GM18507 (cell line): ENCODE measurements around the gene FBL.

Source experiments
- DNase-seq: peaks from one replicate; pipeline ENCODE4 v3.0.0; 2011; ENCODE audit warnings: low read depth; ENCODE audit not compliant: insufficient read length; ENCODE audit errors: extremely low spot score
- FAIRE-seq: peaks from 2 replicates; lab custom pipeline; 2011; peaks lifted over from hg19 to GRCh38; lab: Jason Lieb, UNC

FBL gene

DNA sequence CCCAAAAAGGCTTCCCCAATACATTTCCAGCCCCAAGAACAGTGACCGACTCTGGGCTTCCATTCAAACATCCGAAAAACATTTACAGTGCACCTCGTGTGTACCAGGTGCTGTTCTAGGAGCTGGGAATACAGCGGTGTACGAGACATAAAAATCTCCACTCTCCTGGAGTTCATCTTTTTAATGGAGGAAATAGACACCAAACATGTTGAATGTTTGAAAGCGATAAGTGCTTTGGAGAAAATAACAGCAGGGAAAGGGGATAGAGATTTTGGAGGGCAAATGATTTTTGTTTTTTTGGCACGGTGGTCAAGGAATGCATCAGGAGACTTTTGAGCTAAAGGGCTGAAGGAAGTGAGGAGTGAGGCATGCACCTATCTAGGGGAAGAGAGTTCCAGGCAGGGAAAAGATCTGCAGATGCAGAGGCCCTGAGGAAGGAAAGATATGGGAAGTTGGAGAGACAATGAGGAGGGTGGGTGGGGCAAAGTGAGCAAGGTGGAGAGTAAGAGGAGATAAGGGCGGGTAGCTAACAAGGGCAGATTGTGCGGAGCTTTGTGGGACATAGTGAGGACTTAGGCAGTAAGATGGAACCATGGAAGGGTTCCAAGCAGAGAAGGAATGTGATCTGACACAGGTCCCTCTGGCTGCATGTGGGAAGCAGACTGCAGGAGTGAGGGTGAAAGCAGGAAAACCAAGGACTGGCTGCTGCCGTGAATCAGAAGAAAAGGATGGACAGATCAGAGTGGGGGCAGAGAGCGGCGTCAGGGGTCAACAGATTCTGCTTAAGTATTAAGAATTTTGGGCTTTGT, 703 bp upstream of the FBL start:
- DNase-seq (no peak), FAIRE-seq (no peak)

GRCh38 chr19:39845584-39845932, 621 bp downstream of the FBL start:
- no peak for FAIRE-seq
- DNase-seq: no peak

DNA sequence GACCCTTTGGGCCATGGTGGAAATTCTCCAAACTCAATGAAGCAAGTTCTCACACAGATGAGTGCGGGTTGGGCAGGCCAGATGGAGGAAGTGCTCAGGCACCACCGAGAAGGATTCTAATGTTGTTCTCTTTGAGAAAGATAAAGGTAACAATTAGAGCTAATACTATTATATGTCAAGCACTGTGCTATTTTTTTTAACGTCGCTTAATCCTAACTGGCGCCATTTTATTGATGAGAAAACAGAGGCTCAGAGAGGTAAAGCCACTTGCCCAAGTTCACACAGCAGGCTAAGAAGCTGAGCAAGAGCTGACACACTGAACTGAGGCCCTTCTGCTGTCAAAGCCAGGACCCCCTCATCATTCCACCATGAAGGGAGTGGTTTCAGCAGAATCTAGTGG, 1.0 kb downstream of the FBL start:
- no peak for FAIRE-seq

GRCh38 chr19:39843919-39844793, 2.0 kb downstream of the FBL start:
- DNase-seq (no peak), FAIRE-seq (peak; percentile 56)

More for the DNA sequence above, 1.0 kb downstream of the FBL start:
- no peak for DNase-seq

DNA sequence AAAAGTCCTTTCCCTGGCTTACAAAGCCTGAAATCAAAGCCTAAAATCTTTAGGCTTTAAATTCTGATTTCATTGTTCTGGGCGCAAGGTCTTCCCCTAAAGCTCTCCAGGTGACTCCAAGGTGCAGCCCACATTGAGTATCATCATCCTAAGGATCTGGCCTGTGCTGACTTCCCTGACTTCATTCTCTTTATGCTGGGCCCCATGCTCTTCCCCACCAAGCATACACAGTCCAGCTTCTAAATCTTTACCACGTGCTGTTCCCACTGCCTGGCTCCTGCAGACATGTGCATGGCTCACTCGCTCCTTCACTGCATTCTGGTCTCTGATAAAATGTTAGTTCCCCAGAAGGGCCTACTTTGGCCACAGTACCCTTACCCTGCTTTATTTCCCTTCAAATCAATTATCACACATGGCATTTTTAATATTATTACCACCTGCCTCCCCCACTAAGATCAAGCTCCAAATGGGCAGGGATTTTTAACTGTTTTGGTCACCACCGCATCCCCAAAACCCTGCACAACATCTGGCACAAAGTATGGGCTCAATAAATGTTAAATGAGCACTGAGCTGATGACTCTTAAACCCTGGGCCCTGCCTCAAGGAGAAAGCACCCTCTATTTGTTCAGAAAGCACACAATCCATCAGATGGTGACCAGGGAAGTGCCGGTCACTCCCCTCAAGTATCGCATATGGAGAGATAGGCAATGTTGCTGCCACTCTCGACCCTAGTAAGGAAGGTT, 3.3 kb downstream of the FBL start:
- no peak for FAIRE-seq
- no peak for DNase-seq

DNA sequence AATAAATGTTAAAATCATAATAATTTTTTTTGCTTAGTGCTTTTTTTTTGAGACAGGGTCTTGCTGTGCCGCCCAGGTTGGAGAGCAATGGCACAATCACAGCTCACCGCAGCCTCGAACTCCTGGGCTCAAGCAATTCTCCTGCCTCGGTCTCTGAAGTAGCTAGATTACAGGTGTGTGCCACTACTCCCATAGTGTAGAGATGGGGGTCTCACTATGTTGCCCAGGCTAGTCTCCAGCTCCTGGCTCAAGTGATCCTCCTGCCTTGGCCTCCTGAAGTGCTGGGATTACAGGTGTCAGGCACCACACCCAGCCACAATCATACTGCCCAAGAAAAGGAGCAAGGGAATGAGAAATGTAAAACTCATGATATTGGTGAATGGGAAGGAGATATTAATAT, 5.1 kb downstream of the FBL start:
- no peak for DNase-seq
- no peak for FAIRE-seq

- no peak for FAIRE-seq
These were observed 5.7 kb downstream of the FBL start for GRCh38 chr19:39840492-39840891.

GRCh38 chr19:39839678-39840327, 6.4 kb downstream of the FBL start:
- FAIRE-seq: no peak
- DNase-seq: no peak

More at GRCh38 chr19:39840492-39840891, 5.7 kb downstream of the FBL start:
- DNase-seq: no peak

- FAIRE-seq (no peak), DNase-seq (no peak)
These were observed 7.6 kb downstream of the FBL start for GRCh38 chr19:39838569-39838968.

GRCh38 chr19:39837978-39838377, 8.2 kb downstream of the FBL start:
- DNase-seq: no peak
- FAIRE-seq: no peak

DNA sequence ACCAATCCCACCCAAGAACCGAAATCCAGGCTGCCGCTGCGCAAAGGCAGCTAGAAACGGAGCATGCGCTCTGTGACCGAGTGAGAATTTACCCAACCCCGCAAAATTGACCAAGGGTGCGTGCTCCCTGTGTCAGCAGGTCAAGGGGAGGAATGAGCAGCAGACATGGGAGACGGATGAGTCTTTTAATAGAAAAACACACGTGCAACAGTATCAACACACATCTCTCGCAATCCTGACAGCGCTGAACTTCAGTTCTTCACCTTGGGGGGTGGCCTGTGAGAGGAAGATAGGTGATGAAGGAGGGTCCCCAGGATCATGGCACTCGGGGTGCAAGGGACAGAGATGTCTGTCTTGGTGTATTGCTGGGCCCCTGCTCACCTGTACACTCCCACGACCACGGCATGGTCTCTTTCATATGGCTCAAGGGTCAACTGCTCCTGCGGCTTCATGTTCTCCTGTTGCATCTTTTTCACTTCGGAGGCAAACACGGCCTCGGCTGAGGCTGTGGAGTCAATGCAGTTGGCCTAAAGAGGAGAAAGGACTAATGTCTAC, 11.8 kb downstream of the FBL start:
- DNase-seq: no peak

GRCh38 chr19:39833464-39834286, 12.5 kb downstream of the FBL start, which contains the start of gene DYRK1B:
Gene DYRK1B (minus strand): TSS chr19:39834162. CDS start chr19:39831867, 2,295 bp downstream.
- peak; percentile 90 for FAIRE-seq

More for the DNA sequence above, 11.8 kb downstream of the FBL start:
- peak; percentile 97 for FAIRE-seq

GRCh38 chr19:39833160-39833463, 13.1 kb downstream of the FBL start:
- FAIRE-seq: no peak

More at GRCh38 chr19:39833464-39834286, 12.5 kb downstream of the FBL start, which contains the start of gene DYRK1B:
- DNase-seq: peak; percentile 97

GRCh38 chr19:39832341-39833083, 13.7 kb downstream of the FBL start:
- DNase-seq (no peak), FAIRE-seq (no peak)

More at GRCh38 chr19:39833160-39833463, 13.1 kb downstream of the FBL start:
- no peak for DNase-seq

DNA sequence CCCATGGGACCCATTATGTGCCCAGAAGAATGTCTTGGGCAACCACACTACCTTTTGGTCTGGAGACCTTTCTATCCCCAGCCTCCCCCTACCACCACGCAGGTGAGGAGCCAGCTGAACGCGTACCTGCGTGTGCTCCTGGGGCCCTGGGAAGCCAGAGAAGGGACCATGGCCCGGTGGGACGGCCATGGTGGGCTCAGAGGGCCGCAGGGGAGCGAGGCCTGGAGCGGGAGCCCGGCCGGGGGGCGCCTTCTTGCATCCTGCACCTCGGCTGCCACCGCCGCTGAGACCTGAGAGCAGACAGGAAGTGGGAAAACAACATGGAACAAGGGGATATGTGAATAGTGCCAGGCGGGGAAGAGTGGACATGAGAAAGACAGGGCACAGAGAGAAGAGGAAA, 14.5 kb downstream of the FBL start:
- no peak for DNase-seq
- no peak for FAIRE-seq

GRCh38 chr19:39830847-39831246, 15.3 kb downstream of the FBL start:
- DNase-seq: no peak
- no peak for FAIRE-seq

- no peak for DNase-seq
- no peak for FAIRE-seq
These were observed 15.8 kb downstream of the FBL start for GRCh38 chr19:39830406-39830805.
